ENCODE results near the gene TGFB2.

DNA sequence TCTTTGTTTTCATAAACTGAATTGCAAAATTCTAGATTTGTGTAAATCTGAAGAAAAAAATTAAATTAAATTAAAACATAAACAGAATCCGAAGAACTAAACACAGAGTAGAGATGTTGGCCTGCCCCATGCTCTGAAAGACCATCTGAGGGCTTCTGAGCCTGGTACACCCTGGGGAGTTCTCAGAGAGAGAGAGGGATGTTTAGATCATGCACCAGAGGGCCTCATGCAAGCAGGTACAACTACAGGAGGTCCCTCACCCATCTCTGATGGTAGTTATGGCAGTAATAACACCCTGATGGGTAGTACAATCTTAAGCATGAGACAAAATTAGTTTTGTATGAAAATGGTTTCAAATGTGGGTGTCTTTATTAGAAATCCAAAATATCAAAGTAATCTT, 127.7 kb downstream of the TGFB2 start:
- TF ChIP-seq, protein P1, sequence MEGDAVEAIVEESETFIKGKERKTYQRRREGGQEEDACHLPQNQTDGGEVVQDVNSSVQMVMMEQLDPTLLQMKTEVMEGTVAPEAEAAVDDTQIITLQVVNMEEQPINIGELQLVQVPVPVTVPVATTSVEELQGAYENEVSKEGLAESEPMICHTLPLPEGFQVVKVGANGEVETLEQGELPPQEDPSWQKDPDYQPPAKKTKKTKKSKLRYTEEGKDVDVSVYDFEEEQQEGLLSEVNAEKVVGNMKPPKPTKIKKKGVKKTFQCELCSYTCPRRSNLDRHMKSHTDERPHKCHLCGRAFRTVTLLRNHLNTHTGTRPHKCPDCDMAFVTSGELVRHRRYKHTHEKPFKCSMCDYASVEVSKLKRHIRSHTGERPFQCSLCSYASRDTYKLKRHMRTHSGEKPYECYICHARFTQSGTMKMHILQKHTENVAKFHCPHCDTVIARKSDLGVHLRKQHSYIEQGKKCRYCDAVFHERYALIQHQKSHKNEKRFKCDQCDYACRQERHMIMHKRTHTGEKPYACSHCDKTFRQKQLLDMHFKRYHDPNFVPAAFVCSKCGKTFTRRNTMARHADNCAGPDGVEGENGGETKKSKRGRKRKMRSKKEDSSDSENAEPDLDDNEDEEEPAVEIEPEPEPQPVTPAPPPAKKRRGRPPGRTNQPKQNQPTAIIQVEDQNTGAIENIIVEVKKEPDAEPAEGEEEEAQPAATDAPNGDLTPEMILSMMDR (IDR thresholded peaks at IDR 0.05; ENCODE audit: extremely low read depth in 1 of 2, insufficient read depth in 1 of 2, low read depth in 1 of 2, low read length in 2 of 2), result no peak
- no peak for TF ChIP-seq EZH2 (IDR thresholded peaks at IDR 0.05; ENCODE audit: borderline replicate concordance, low read depth, low read length, severe bottlenecking)
- TF ChIP-seq JUN (IDR thresholded peaks at IDR 0.05; ENCODE audit: borderline replicate concordance, insufficient read depth, insufficient read length, low read depth), result no peak
- no peak for TF ChIP-seq POLR2A (IDR thresholded peaks at IDR 0.05; ENCODE audit: low read depth, low read length)
- TF ChIP-seq, protein P2, sequence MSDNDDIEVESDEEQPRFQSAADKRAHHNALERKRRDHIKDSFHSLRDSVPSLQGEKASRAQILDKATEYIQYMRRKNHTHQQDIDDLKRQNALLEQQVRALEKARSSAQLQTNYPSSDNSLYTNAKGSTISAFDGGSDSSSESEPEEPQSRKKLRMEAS (IDR thresholded peaks at IDR 0.05; ENCODE audit: insufficient read depth, insufficient read length), result no peak
- no peak for TF ChIP-seq POLR2AphosphoS5 (IDR thresholded peaks at IDR 0.05; ENCODE audit: insufficient read depth, low read depth, low read length)
- no peak for TF ChIP-seq GATA2 (IDR thresholded peaks at IDR 0.05; ENCODE audit: insufficient read depth, insufficient read length, low read depth, low read length)
- no peak for TF ChIP-seq MYC (IDR thresholded peaks at IDR 0.05; ENCODE audit: low read depth, low read length)
- TF ChIP-seq FOS (IDR thresholded peaks at IDR 0.05; ENCODE audit: borderline replicate concordance, insufficient read depth, low read length), result no peak
